HG03103 (cell line): Measurements from ENCODE around the gene RAI14.

Experiments used
- ATAC-seq: cut with Tn5 transposase; IDR thresholded peaks from one replicate; pipeline ENCODE4 v1.9.1; 2021; ENCODE audit warnings: low read depth; ENCODE audit not compliant: unreplicated experiment

Gene RAI14

GRCh38 chr5:34639852-34640626, 16.1 kb upstream of the RAI14 start:
- ATAC-seq: no peak

- ATAC-seq: no peak
Observed at GRCh38 chr5:34648039-34648839, 7.9 kb upstream of the RAI14 start.

- ATAC-seq: no peak
Observed at GRCh38 chr5:34648840-34649158, 7.3 kb upstream of the RAI14 start.

- ATAC-seq: no peak
Observed at GRCh38 chr5:34651791-34652190, 4.3 kb upstream of the RAI14 start.

- ATAC-seq: no peak
Observed at GRCh38 chr5:34652466-34652865, 3.7 kb upstream of the RAI14 start.

GRCh38 chr5:34652914-34653313, 3.2 kb upstream of the RAI14 start:
- ATAC-seq: no peak

GRCh38 chr5:34653708-34654107, 2.4 kb upstream of the RAI14 start:
- no peak for ATAC-seq

GRCh38 chr5:34655354-34655991, 655 bp upstream of the RAI14 start:
- ATAC-seq: no peak

- no peak for ATAC-seq
Observed at GRCh38 chr5:34656700-34657273, 659 bp downstream of the RAI14 start.

- ATAC-seq: no peak
Observed at GRCh38 chr5:34657274-34657921, 1.3 kb downstream of the RAI14 start.

- ATAC-seq: no peak
Observed at GRCh38 chr5:34657988-34658387, 1.9 kb downstream of the RAI14 start.

GRCh38 chr5:34659168-34659567, 3.0 kb downstream of the RAI14 start:
- no peak for ATAC-seq

GRCh38 chr5:34660444-34660843, 4.3 kb downstream of the RAI14 start:
- ATAC-seq: no peak

- ATAC-seq: no peak
Observed at GRCh38 chr5:34663771-34664496, 7.8 kb downstream of the RAI14 start.

- ATAC-seq: no peak
Observed at GRCh38 chr5:34666392-34667080, 10.4 kb downstream of the RAI14 start.

GRCh38 chr5:34667705-34668104, 11.6 kb downstream of the RAI14 start:
- ATAC-seq: no peak

- ATAC-seq: no peak
Observed at GRCh38 chr5:34669931-34670516, 13.9 kb downstream of the RAI14 start.

GRCh38 chr5:34672196-34672595, 16.1 kb downstream of the RAI14 start:
- no peak for ATAC-seq

- ATAC-seq: no peak
Observed at GRCh38 chr5:34673463-34674125, 17.5 kb downstream of the RAI14 start.
